PC-3 (cell line): ENCODE results near the gene BLZF1. TPM values are rescaled to one million over a fixed set of nuclear protein-coding genes. Genes with fewer than 3 reads are reported as not detected.

Experiments used
- ATAC-seq: fragments of 200-7000 bp; cut with Tn5 transposase; 2 replicates; pipeline ENCODE4 v1.9.1; 2020; ENCODE audit warnings: mild to moderate bottlenecking, moderate library complexity
- BruUV-seq: library from RNA; stranded (reverse); fragments of 400-500 nt; replicated peaks from 2 replicates; lab custom pipeline; 2021; lab: Mats Ljungman, UMichigan
- CTCF ChIA-PET: fragments of 300-600 bp; sonication (Branson Sonifier 250); formaldehyde crosslinking; loops from one replicate; lab custom pipeline; 2022; ENCODE audit warnings: antibody characterized with exemption; lab: Charles Lee
- POLR2A ChIA-PET: fragments of 300-600 bp; sonication (Branson Sonifier 250); formaldehyde crosslinking; loops from one replicate; lab custom pipeline; 2022; ENCODE audit warnings: antibody characterized with exemption; ENCODE audit not compliant: unreplicated experiment; lab: Charles Lee
- DNase-seq: peaks from one replicate; pipeline ENCODE4 v3.0.0-alpha.2; 2015
- H2AFZ ChIP-seq: fragments of 300-600 bp; sonication (generic); 2 replicates; pipeline ENCODE4 v1.6.0; 2016; ENCODE audit warnings: antibody characterized with exemption, low read length
- H3F3A ChIP-seq: fragments of 300-600 bp; sonication (generic); one replicate; pipeline ENCODE4 v1.6.0; 2017; ENCODE audit warnings: antibody characterized with exemption, low read length, control low read depth, mild to moderate bottlenecking; ENCODE audit not compliant: unreplicated experiment
- H3K27ac ChIP-seq: fragments of 300-600 bp; sonication (generic); 2 replicates; pipeline ENCODE4 v1.5.1; 2016; ENCODE audit warnings: mild to moderate bottlenecking, low read length
- H3K27me3 ChIP-seq: fragments of 300-600 bp; sonication (generic); 2 replicates; pipeline ENCODE4 v1.6.1; 2016; ENCODE audit warnings: low read length, mixed read lengths
- H3K36me3 ChIP-seq: fragments of 300-600 bp; sonication (generic); 2 replicates; pipeline ENCODE4 v1.6.1; 2016; ENCODE audit warnings: low read depth, mixed run types, low read length, mixed read lengths
- H3K4me1 ChIP-seq: fragments of 300-600 bp; sonication (generic); 2 replicates; pipeline ENCODE4 v1.5.1; 2016; ENCODE audit warnings: low read length; ENCODE audit not compliant: insufficient read depth
- H3K4me2 ChIP-seq: fragments of 300-600 bp; sonication (generic); 2 replicates; pipeline ENCODE4 v1.6.0; 2016; ENCODE audit warnings: low read length
- H3K4me3 ChIP-seq: fragments of 300-600 bp; sonication (generic); 2 replicates; pipeline ENCODE4 v1.5.1; 2016; ENCODE audit warnings: mild to moderate bottlenecking, low read length, mixed read lengths
- H3K79me2 ChIP-seq: fragments of 300-600 bp; sonication (generic); 2 replicates; pipeline ENCODE4 v1.6.1; 2017; ENCODE audit warnings: low read length, mixed read lengths
- H3K9ac ChIP-seq: fragments of 300-600 bp; sonication (generic); 2 replicates; pipeline ENCODE4 v1.6.0; 2016; ENCODE audit warnings: mild to moderate bottlenecking, low read length
- H3K9me2 ChIP-seq: fragments of 300-600 bp; sonication (generic); replicated peaks from 2 replicates; pipeline ENCODE4 v1.6.1; 2016; ENCODE audit warnings: mixed run types, low read length, mixed read lengths
- H3K9me3 ChIP-seq: fragments of 300-600 bp; sonication (generic); 2 replicates; pipeline ENCODE4 v1.6.1; 2016; ENCODE audit warnings: low read length, mixed read lengths
- H4K20me1 ChIP-seq: fragments of 300-600 bp; sonication (generic); 2 replicates; pipeline ENCODE4 v1.6.1; 2016; ENCODE audit warnings: low read length, mixed read lengths
- CTCF ChIP-seq: fragments of 300-600 bp; sonication (generic); conservative IDR thresholded peaks from 2 replicates; pipeline ENCODE4 v1.5.1; 2017; ENCODE audit warnings: antibody characterized with exemption, low read depth, mild to moderate bottlenecking, low read length
- EZH2 ChIP-seq: fragments of 300-600 bp; sonication (generic); IDR thresholded peaks from one replicate; pipeline ENCODE4 v1.6.1; 2017; ENCODE audit warnings: antibody characterized with exemption, mild to moderate bottlenecking, low read length; ENCODE audit not compliant: unreplicated experiment
- EZH2phosphoT487 ChIP-seq: fragments of 300-600 bp; sonication (generic); IDR thresholded peaks from 2 replicates; pipeline ENCODE4 v1.6.1; 2018; ENCODE audit warnings: mild to moderate bottlenecking, antibody characterized with exemption, low read length, borderline replicate concordance
- intact Hi-C: fragments of 100-400 bp; cut with micrococcal nuclease; formaldehyde crosslinking; loops from 2 replicates; pipeline ENCODE4 v1.9.0; 2023
- total RNA-seq: library from RNA; depleted of rRNA; stranded (reverse); fragments of >200 nt; gene quantifications from 2 replicates; pipeline ENCODE4 v1.2.3, GENCODE V29; 2014

BLZF1 gene
- total RNA-seq, 1 experiment from 2014 or later: 37.4 TPM

DNA sequence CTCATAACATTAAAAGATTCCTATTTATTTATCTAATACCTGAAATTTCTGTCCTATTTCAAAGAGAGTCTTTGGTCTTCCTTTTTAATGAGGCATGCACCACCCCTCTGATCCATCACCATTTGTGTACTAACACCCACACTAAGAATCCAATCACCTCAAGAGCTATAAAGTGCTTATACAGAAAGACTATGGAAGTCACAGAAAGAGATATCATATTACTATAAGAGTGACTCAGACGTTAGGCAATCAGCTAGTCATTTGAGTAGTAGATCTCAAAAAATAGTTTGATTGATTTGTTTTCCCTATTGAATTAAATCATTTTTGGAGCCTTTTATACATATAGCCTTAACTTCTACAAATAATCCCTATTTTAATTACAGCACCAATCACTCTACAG is 46.5 kb upstream of the BLZF1 start:
- Histone ChIP-seq H3F3A (no peaks in the 10 kb centered on the region), H3K27me3 (no peaks in the 10 kb centered on the region), H3K4me2 (no peak overlapping the region), H3K9me3 (no peaks in the 10 kb centered on the region), H3K4me1 (peaks cover 16% of the 10 kb centered on the region), H2AFZ (no peak overlapping the region), H3K4me3 (no peak overlapping the region), H3K79me2 (no peaks in the 10 kb centered on the region), H3K9me2 (no peaks in the 10 kb centered on the region), H3K36me3 (no peaks in the 10 kb centered on the region), H4K20me1 (no peaks in the 10 kb centered on the region), H3K9ac (no peak overlapping the region), H3K27ac (no peak overlapping the region)
- TF ChIP-seq EZH2phosphoT487 (no peak), CTCF (no peak), EZH2 (no peak)
- ChIA-PET CTCF (interaction anchor here (0.6 to 0.7 kb wide), 3 partner anchors 9 to 684 kb away, joined by 3 to 5 read pairs (median 3); no protein-coding TSS in a partner anchor), POLR2A (interaction anchor here (0.6 kb wide), 1 partner anchor 105 kb away, joined by 4 read pairs; no protein-coding TSS in a partner anchor)
- DNase-seq: peak; percentile 85
- no TSS peak for BruUV-seq
- intact Hi-C loops: loop anchor here (10.0 kb wide), 1 partner anchor 77 kb away; no protein-coding TSS in a partner anchor
- ATAC-seq: peak; percentile 86

GRCh38 chr1:169322138-169322537 is 45.9 kb upstream of the BLZF1 start:
- POLR2A ChIA-PET: interaction anchor here (0.6 kb wide), 1 partner anchor 104 kb away, joined by 4 read pairs; no protein-coding TSS in a partner anchor

More at GRCh38 chr1:169322138-169322537, 45.9 kb upstream of the BLZF1 start:
- H3K9ac ChIP-seq: no peak overlapping the region
- TF ChIP-seq CTCF (no peak), EZH2 (no peak), EZH2phosphoT487 (no peak)
- H3K4me2 ChIP-seq: no peak overlapping the region
- no peaks in the 10 kb centered on the region for H4K20me1 ChIP-seq
- no peaks in the 10 kb centered on the region for H3K36me3 ChIP-seq
- H3K9me2 ChIP-seq: no peaks in the 10 kb centered on the region
- H3K4me3 ChIP-seq: no peak overlapping the region
- no peak overlapping the region for H2AFZ ChIP-seq
- H3F3A ChIP-seq: no peaks in the 10 kb centered on the region
- no peak overlapping the region for H3K27ac ChIP-seq
- peaks cover 22% of the 10 kb centered on the region for H3K4me1 ChIP-seq
- no peaks in the 10 kb centered on the region for H3K79me2 ChIP-seq
- CTCF ChIA-PET: interaction anchor here (0.6 to 0.7 kb wide), 3 partner anchors 10 to 685 kb away, joined by 3 to 5 read pairs (median 3); no protein-coding TSS in a partner anchor
- intact Hi-C loops: loop anchor here (10.0 kb wide), 1 partner anchor 77 kb away; no protein-coding TSS in a partner anchor
- no peaks in the 10 kb centered on the region for H3K27me3 ChIP-seq
- H3K9me3 ChIP-seq: no peaks in the 10 kb centered on the region
- DNase-seq (no peak), ATAC-seq (no peak)
- BruUV-seq: no TSS peak
